Measurements from ENCODE around the gene ZBTB39.

Gene ZBTB39

DNA sequence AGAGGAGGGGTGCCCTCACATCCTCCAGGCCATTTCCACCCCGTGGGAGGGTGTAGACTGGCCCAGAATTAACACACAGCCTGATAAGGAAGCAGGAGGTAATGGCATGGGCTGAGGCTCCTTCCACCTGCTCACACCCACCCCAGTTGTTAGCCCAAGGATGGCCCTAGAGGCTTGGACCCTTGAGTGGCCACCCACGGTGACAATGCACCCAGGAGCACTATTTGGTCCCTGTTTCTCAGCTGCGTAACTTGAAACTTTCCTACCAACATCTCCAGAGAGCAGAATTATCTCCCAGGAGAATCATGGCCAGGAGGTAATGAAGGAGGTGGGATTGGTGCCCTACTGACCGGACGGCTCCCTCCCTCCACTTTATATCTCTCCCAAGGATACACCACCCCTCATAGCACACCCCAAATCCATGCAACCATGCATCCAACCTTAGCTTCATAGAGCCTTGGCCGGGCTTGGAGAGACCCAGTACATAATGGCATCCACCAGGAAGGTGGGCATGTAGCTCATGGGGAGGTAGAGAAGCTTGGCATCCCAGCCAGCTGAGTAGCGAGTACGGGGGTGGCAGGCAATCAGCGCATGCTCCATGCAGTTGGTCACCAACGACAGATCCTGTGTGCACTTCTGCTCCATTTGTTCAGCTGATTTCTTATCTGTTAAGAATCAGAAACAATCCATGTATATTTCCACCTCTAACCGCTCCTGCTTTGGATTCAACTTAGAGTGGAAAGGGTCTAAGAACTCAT, 54.6 kb downstream of the ZBTB39 start:
- Histone ChIP-seq H3K4me1 (ENCODE audit: control insufficient read depth, insufficient read depth, low read length) (no peaks in the 10 kb centered on the region), H3K4me3 (ENCODE audit: low read length) (no peak overlapping the region), H3K9me3 (replicated peaks; ENCODE audit: low read length) (no peaks in the 10 kb centered on the region), H3K36me3 (ENCODE audit: insufficient read depth, low read length) (no peaks in the 10 kb centered on the region), H3K9ac (ENCODE audit: low read depth, low read length) (no peak overlapping the region), H3K27me3 (ENCODE audit: control insufficient read depth, insufficient read depth, low read length) (peaks cover 29% of the 10 kb centered on the region), H3K4me2 (ENCODE audit: low read length) (no peak overlapping the region)

DNA sequence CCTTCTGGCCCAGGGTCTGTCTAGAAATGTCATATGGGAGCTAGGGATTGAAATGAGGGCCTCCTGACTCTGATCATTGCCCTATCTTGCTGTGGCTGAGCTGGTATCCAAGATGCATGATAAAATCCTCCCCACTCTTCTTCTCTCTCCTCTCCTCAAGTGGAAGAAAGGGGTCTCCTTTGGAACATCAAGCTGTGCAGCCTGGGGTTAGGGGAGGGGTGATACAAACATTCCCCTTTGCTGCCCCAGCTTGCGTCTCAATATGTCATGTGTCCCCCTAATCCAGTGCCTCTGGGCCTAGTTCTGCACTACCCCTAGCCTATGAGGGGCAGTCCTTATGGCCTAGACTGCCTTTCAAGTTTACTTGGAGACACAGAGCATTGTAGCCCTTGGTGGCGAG, 57.5 kb downstream of the ZBTB39 start:
- no peak overlapping the region for H3K4me3 ChIP-seq (ENCODE audit: low read length)
- no peaks in the 10 kb centered on the region for H3K4me1 ChIP-seq (ENCODE audit: control insufficient read depth, insufficient read depth, low read length)
- H3K9ac ChIP-seq (ENCODE audit: low read depth, low read length): no peak overlapping the region
- H3K27me3 ChIP-seq (ENCODE audit: control insufficient read depth, insufficient read depth, low read length): peaks cover 7% of the 10 kb centered on the region
- H3K4me2 ChIP-seq (ENCODE audit: low read length): no peak overlapping the region
- no peaks in the 10 kb centered on the region for H3K9me3 ChIP-seq (replicated peaks; ENCODE audit: low read length)
- no peaks in the 10 kb centered on the region for H3K36me3 ChIP-seq (ENCODE audit: insufficient read depth, low read length)
